Liver (tissue), 9 donors: ENCODE results near the gene ZNF470. TPM values are rescaled to one million over a fixed set of nuclear protein-coding genes. Genes with fewer than 3 reads are reported as not detected.
A peak's percentile ranks its signal among the peaks of the same experiment; 100 is the strongest.

Experiments used
- DNase-seq: peaks from one replicate; pipeline ENCODE4 v3.0.0-alpha.2; 2017; ENCODE audit warnings: low spot score
- H3K27ac ChIP-seq, 2 donors: one replicate each; pipeline ENCODE4 v1.7.0; 2013; ENCODE audit warnings: inconsistent platforms in 2 of 2, low read length in 2 of 2, control low read depth in 1 of 2, low read depth in 1 of 2, mild to moderate bottlenecking in 1 of 2
- H3K27me3 ChIP-seq, 4 donors: one replicate each; pipeline versions ENCODE4 v1.6.1 to v1.7.0; 2013; ENCODE audit warnings: low read length in 3 of 4, inconsistent platforms in 1 of 4, mild to moderate bottlenecking in 1 of 4, moderate library complexity in 1 of 4; ENCODE audit not compliant: control insufficient read depth in 4 of 4, insufficient read depth in 4 of 4
- H3K36me3 ChIP-seq, 4 donors: one replicate each; pipeline versions ENCODE4 v1.6.1 to v1.7.0; 2013; ENCODE audit warnings: low read length in 3 of 4, mild to moderate bottlenecking in 3 of 4, low read depth in 1 of 4, moderate library complexity in 1 of 4; ENCODE audit not compliant: control insufficient read depth in 4 of 4, insufficient read depth in 3 of 4
- H3K4me1 ChIP-seq, 4 donors: one replicate each; pipeline versions ENCODE4 v1.6.1 to v1.7.0; 2013; ENCODE audit warnings: low read length in 3 of 4, mild to moderate bottlenecking in 3 of 4, moderate library complexity in 1 of 4; ENCODE audit not compliant: control insufficient read depth in 4 of 4, insufficient read depth in 4 of 4
- H3K4me3 ChIP-seq, 3 donors: one replicate each; pipeline versions ENCODE4 v1.6.1 to v1.7.0; 2013; ENCODE audit warnings: low read length in 3 of 3, control low read depth in 1 of 3, low read depth in 1 of 3, mild to moderate bottlenecking in 1 of 3
- H3K9ac ChIP-seq, 2 donors: one replicate each; pipeline ENCODE4 v1.7.0; 2013; ENCODE audit warnings: low read length in 2 of 2, mild to moderate bottlenecking in 2 of 2, moderate library complexity in 2 of 2, control low read depth in 1 of 2, low read depth in 1 of 2
- H3K9me3 ChIP-seq, 4 donors: one replicate each; pipeline versions ENCODE4 v1.6.1 to v1.7.0; 2013; ENCODE audit warnings: low read length in 3 of 4; ENCODE audit not compliant: control insufficient read depth in 4 of 4
- EGR1 ChIP-seq, 2 donors: IDR thresholded peaks; 2 replicates each; pipeline ENCODE4 v1.6.1; 2016 to 2018; ENCODE audit warnings: antibody characterized with exemption in 2 of 2, low read depth in 2 of 2
- FOXA1 ChIP-seq: IDR thresholded peaks from 2 replicates; pipeline ENCODE4 v1.6.1; 2016; ENCODE audit warnings: antibody characterized with exemption
- FOXA2 ChIP-seq: IDR thresholded peaks from 2 replicates; pipeline ENCODE4 v1.6.1; 2016; ENCODE audit warnings: antibody characterized with exemption
- GABPA ChIP-seq, 2 donors: IDR thresholded peaks in 1 of 2; conservative IDR thresholded peaks in 1 of 2; 2 replicates each; pipeline ENCODE4 v1.6.1; 2016; ENCODE audit warnings: antibody characterized with exemption in 2 of 2, mild to moderate bottlenecking in 1 of 2, moderate library complexity in 1 of 2
- HNF4A ChIP-seq, 2 donors: conservative IDR thresholded peaks; 2 replicates each; pipeline ENCODE4 v1.6.1; 2016; ENCODE audit warnings: antibody characterized with exemption in 2 of 2, mild to moderate bottlenecking in 2 of 2
- HNF4G ChIP-seq: IDR thresholded peaks from 2 replicates; pipeline ENCODE4 v1.6.1; 2016; ENCODE audit warnings: antibody characterized with exemption
- JUND ChIP-seq, 2 donors: IDR thresholded peaks; 2 replicates each; pipeline ENCODE4 v1.6.1; 2016; ENCODE audit warnings: antibody characterized with exemption in 2 of 2
- NR2F2 ChIP-seq: IDR thresholded peaks from 2 replicates; pipeline ENCODE4 v1.6.1; 2016; ENCODE audit warnings: antibody characterized with exemption
- RAD21 ChIP-seq, 2 donors: IDR thresholded peaks; 2 replicates each; pipeline ENCODE4 v1.6.1; 2016; ENCODE audit warnings: antibody characterized with exemption in 2 of 2, mild to moderate bottlenecking in 2 of 2
- RXRA ChIP-seq, 2 donors: IDR thresholded peaks; 2 replicates each; pipeline ENCODE4 v1.6.1; 2017 to 2018; ENCODE audit warnings: antibody characterized with exemption in 2 of 2, mild to moderate bottlenecking in 1 of 2
- YY1 ChIP-seq: IDR thresholded peaks from 2 replicates; pipeline ENCODE4 v1.6.1; 2016; ENCODE audit warnings: antibody characterized with exemption, mild to moderate bottlenecking
- WGBS: extraction: QIAGEN DNeasy Blood & Tissue Kit; methylation state at CpG from one replicate; pipeline ENCODE4 v1.1.7; 2013; 5-methylcytosine and 5-hydroxymethylcytosine counted together
- polyA plus RNA-seq, 2 donors: library from polyadenylated mRNA; stranded (reverse) in 1 of 2; unstranded in 1 of 2; fragments of 200-250 nt in 1 of 2; fragments of >200 nt in 1 of 2; fragmentation: Nextera tagmentation in 1 of 2; extraction: Ambion mirVana in 1 of 2; gene quantifications; one replicate each; pipeline versions ENCODE4 v1.2.1 to v1.2.3, GENCODE V29; 2013 to 2015
- total RNA-seq, 2 donors: library from RNA; depleted of rRNA; stranded (reverse); fragments of >200 nt; gene quantifications; one replicate each; pipeline ENCODE4 v1.2.3, GENCODE V29; 2014
- TF ChIP-seq, protein P1 (sequence below): fragments of 150-350 bp; IDR thresholded peaks from 2 replicates; pipeline ENCODE4 v1.5.1; 2017; ENCODE audit warnings: improper control_type of control experiment, low read depth, low read length; ENCODE audit not compliant: missing input control
- TF ChIP-seq, protein P2 (sequence below): IDR thresholded peaks from 2 replicates; pipeline ENCODE4 v1.6.1; 2016; ENCODE audit warnings: antibody characterized with exemption
- TF ChIP-seq, protein P3 (sequence below): IDR thresholded peaks from 2 replicates; pipeline ENCODE4 v1.6.1; 2016; ENCODE audit warnings: antibody characterized with exemption, mild to moderate bottlenecking
- TF ChIP-seq, protein P4 (sequence below): IDR thresholded peaks from 2 replicates; pipeline ENCODE4 v1.6.1; 2016; ENCODE audit warnings: antibody characterized with exemption
- donor health status: healthy.
- donor health status: healthy.
- donor health status: healthy.
- donor health status: healthy.
- donor health status: healthy.

The ZNF470 gene
- total and polyA plus RNA-seq, 4 donors, result 0.95 to 2.8 (median 1.5) TPM

DNA sequence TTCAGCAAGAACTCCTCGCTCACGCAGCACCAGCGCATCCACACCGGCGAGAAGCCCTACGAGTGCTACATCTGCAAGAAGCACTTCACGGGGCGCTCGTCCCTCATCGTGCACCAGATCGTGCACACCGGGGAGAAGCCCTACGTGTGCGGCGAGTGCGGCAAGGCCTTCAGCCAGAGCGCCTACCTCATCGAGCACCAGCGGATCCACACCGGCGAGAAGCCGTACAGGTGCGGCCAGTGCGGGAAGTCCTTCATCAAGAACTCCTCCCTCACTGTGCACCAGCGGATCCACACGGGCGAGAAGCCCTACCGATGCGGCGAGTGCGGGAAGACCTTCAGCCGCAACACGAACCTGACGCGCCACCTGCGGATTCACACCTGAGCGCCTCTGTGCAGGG, 55.1 kb downstream of the ZNF470 start:
- Histone ChIP-seq H3K4me3 (peak overlapping the region in 1 of 3 donors; percentile 43), H3K36me3 (peaks cover 1 to 14% (median 3%) of the 10 kb centered on the region in 4 donors), H3K27me3 (no peaks in the 10 kb centered on the region), H3K9ac (no peak overlapping the region), H3K27ac (no peak overlapping the region), H3K4me1 (no peaks in the 10 kb centered on the region), H3K9me3 (peaks cover 24 to 56% (median 39%) of the 10 kb centered on the region in 4 donors)
- TF ChIP-seq HNF4G (no peak), JUND (IDR thresholded peaks at IDR 0.05) (no peak), FOXA1 (no peak), GABPA (IDR thresholded peaks at IDR 0.05 in 1 of 2, conservative IDR thresholded peaks at IDR 0.05 in 1 of 2) (no peak), EGR1 (IDR thresholded peaks at IDR 0.05; ENCODE audit: low read depth in 2 of 2) (no peak), FOXA2 (no peak), HNF4A (conservative IDR thresholded peaks at IDR 0.05) (no peak)
- TF ChIP-seq, protein P1, sequence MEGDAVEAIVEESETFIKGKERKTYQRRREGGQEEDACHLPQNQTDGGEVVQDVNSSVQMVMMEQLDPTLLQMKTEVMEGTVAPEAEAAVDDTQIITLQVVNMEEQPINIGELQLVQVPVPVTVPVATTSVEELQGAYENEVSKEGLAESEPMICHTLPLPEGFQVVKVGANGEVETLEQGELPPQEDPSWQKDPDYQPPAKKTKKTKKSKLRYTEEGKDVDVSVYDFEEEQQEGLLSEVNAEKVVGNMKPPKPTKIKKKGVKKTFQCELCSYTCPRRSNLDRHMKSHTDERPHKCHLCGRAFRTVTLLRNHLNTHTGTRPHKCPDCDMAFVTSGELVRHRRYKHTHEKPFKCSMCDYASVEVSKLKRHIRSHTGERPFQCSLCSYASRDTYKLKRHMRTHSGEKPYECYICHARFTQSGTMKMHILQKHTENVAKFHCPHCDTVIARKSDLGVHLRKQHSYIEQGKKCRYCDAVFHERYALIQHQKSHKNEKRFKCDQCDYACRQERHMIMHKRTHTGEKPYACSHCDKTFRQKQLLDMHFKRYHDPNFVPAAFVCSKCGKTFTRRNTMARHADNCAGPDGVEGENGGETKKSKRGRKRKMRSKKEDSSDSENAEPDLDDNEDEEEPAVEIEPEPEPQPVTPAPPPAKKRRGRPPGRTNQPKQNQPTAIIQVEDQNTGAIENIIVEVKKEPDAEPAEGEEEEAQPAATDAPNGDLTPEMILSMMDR, result no peak
- TF ChIP-seq, protein P2, sequence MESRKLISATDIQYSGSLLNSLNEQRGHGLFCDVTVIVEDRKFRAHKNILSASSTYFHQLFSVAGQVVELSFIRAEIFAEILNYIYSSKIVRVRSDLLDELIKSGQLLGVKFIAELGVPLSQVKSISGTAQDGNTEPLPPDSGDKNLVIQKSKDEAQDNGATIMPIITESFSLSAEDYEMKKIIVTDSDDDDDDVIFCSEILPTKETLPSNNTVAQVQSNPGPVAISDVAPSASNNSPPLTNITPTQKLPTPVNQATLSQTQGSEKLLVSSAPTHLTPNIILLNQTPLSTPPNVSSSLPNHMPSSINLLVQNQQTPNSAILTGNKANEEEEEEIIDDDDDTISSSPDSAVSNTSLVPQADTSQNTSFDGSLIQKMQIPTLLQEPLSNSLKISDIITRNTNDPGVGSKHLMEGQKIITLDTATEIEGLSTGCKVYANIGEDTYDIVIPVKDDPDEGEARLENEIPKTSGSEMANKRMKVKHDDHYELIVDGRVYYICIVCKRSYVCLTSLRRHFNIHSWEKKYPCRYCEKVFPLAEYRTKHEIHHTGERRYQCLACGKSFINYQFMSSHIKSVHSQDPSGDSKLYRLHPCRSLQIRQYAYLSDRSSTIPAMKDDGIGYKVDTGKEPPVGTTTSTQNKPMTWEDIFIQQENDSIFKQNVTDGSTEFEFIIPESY, result no peak
- TF ChIP-seq, protein P3, sequence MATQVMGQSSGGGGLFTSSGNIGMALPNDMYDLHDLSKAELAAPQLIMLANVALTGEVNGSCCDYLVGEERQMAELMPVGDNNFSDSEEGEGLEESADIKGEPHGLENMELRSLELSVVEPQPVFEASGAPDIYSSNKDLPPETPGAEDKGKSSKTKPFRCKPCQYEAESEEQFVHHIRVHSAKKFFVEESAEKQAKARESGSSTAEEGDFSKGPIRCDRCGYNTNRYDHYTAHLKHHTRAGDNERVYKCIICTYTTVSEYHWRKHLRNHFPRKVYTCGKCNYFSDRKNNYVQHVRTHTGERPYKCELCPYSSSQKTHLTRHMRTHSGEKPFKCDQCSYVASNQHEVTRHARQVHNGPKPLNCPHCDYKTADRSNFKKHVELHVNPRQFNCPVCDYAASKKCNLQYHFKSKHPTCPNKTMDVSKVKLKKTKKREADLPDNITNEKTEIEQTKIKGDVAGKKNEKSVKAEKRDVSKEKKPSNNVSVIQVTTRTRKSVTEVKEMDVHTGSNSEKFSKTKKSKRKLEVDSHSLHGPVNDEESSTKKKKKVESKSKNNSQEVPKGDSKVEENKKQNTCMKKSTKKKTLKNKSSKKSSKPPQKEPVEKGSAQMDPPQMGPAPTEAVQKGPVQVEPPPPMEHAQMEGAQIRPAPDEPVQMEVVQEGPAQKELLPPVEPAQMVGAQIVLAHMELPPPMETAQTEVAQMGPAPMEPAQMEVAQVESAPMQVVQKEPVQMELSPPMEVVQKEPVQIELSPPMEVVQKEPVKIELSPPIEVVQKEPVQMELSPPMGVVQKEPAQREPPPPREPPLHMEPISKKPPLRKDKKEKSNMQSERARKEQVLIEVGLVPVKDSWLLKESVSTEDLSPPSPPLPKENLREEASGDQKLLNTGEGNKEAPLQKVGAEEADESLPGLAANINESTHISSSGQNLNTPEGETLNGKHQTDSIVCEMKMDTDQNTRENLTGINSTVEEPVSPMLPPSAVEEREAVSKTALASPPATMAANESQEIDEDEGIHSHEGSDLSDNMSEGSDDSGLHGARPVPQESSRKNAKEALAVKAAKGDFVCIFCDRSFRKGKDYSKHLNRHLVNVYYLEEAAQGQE, result no peak
- WGBS, result 98% methylated on average over 37 of the region's 37 CpGs
- no peak for DNase-seq

DNA sequence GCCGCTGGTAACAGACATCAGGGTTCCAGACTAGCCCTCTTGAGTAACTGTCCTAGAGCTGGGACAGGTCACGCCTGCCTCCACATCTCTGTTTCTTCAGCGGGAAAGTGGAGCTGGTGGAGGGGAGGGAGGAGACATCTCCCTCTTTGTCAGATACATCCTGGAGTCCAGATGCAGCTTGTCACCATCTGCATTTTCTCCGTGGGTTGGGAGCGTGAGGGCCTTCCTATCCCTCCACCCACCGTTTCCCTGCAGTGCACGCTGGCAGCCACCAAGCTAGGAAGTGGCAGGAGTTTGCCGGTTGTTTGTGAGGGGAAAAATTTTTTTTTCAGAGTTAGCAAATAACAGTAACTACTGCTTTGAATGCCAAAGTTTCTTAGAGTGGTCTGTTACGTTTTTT, 55.7 kb downstream of the ZNF470 start:
- 91% methylated on average over 9 of the region's 9 CpGs for WGBS
- peaks cover 1 to 12% (median 3%) of the 10 kb centered on the region in 4 donors for H3K36me3 ChIP-seq

More for the DNA sequence above, 55.7 kb downstream of the ZNF470 start:
- Histone ChIP-seq H3K27me3 (no peaks in the 10 kb centered on the region), H3K4me1 (no peaks in the 10 kb centered on the region), H3K4me3 (peak overlapping the region in 2 of 3 donors; percentile 16 to 21), H3K9ac (no peak overlapping the region), H3K27ac (no peak overlapping the region), H3K9me3 (peaks cover 18 to 51% (median 40%) of the 10 kb centered on the region in 4 donors)
- TF ChIP-seq, protein P3, result no peak
- TF ChIP-seq JUND (IDR thresholded peaks at IDR 0.05), result no peak
- no peak for TF ChIP-seq RAD21 (IDR thresholded peaks at IDR 0.05)
- TF ChIP-seq EGR1 (IDR thresholded peaks at IDR 0.05; ENCODE audit: low read depth in 2 of 2), result no peak
- TF ChIP-seq GABPA (IDR thresholded peaks at IDR 0.05 in 1 of 2, conservative IDR thresholded peaks at IDR 0.05 in 1 of 2), result no peak
- TF ChIP-seq, protein P4, sequence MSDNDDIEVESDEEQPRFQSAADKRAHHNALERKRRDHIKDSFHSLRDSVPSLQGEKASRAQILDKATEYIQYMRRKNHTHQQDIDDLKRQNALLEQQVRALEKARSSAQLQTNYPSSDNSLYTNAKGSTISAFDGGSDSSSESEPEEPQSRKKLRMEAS, result no peak
- no peak for TF ChIP-seq NR2F2
- TF ChIP-seq YY1, result no peak
- no peak for TF ChIP-seq FOXA1
- TF ChIP-seq RXRA (IDR thresholded peaks at IDR 0.05), result no peak
- no peak for TF ChIP-seq FOXA2
- DNase-seq, result no peak
